Measurements from ENCODE around the gene TFRC.
A peak's percentile ranks its signal among the peaks of the same experiment; 100 is the strongest.
"Not testable (repeated sequence)": the region's sequence is repeated elsewhere in the genome, so short reads cannot be mapped to it uniquely, and the experiment has no call there.

Gene TFRC

GRCh38 chr3:196081834-196082618 lies at the start of gene TFRC:
TFRC (minus strand) TSS chr3:196082090; CDS start chr3:196077099, 4,991 bp downstream.
- peak; percentile 91 for DNase-seq

GRCh38 chr3:196128172-196128843 lies 46.4 kb upstream of the TFRC start:
- DNase-seq = no peak

GRCh38 chr3:196127308-196128040 lies 45.6 kb upstream of the TFRC start:
- DNase-seq = no peak

GRCh38 chr3:196124608-196125007 lies 42.7 kb upstream of the TFRC start:
- no peak for DNase-seq

GRCh38 chr3:196122688-196123046 lies 40.8 kb upstream of the TFRC start:
- no peak for DNase-seq

GRCh38 chr3:196122021-196122687 lies 40.3 kb upstream of the TFRC start:
- no peak for DNase-seq

GRCh38 chr3:196121066-196121465 lies 39.2 kb upstream of the TFRC start:
- DNase-seq = no peak

- DNase-seq = no peak
Observed at GRCh38 chr3:196120291-196120951, 38.5 kb upstream of the TFRC start.

GRCh38 chr3:196117809-196118208 lies 35.9 kb upstream of the TFRC start:
- DNase-seq = no peak

- DNase-seq = no peak
Observed at GRCh38 chr3:196115678-196116083, 33.8 kb upstream of the TFRC start.

GRCh38 chr3:196111939-196112386 lies 30.1 kb upstream of the TFRC start:
- DNase-seq = no peak

GRCh38 chr3:196108075-196108743 lies 26.3 kb upstream of the TFRC start:
- DNase-seq = no peak

- DNase-seq = not testable (repeated sequence)
Observed at GRCh38 chr3:196104707-196105106, 22.8 kb upstream of the TFRC start.

- not testable (repeated sequence) for DNase-seq
Observed at GRCh38 chr3:196098365-196098980, 16.6 kb upstream of the TFRC start.

- no peak for DNase-seq
Observed at GRCh38 chr3:196097373-196098154, 15.7 kb upstream of the TFRC start.

GRCh38 chr3:196096382-196096953 lies 14.6 kb upstream of the TFRC start:
- no peak for DNase-seq

- DNase-seq = no peak
Observed at GRCh38 chr3:196093317-196094111, 11.6 kb upstream of the TFRC start.

GRCh38 chr3:196087906-196088305 lies 6.0 kb upstream of the TFRC start:
- DNase-seq = no peak

GRCh38 chr3:196082619-196082971 lies 705 bp upstream of the TFRC start:
- DNase-seq = no peak

All from NCI-H1694 (cell line).